GM12878 (cell line): ENCODE data around the gene IRF7. TPM values are rescaled to one million over a fixed set of nuclear protein-coding genes. Genes with fewer than 3 reads are reported as not detected.

Experiments
- ATAC-seq: fragments of 200-7000 bp; cut with Tn5 transposase; 3 replicates; pipeline ENCODE4 v1.9.1; 2020; ENCODE audit warnings: mild to moderate bottlenecking, moderate library complexity
- BruUV-seq: library from RNA; stranded (reverse); fragments of 400-500 nt; replicated peaks from 2 replicates; lab custom pipeline; 2021; lab: Mats Ljungman, UMichigan
- CTCF ChIA-PET: fragments of 300-600 bp; sonication (Branson Sonifier 250); formaldehyde crosslinking; extraction: SDS; loops from one replicate; lab custom pipeline; 2021; ENCODE audit warnings: inconsistent platforms; lab: Yijun Ruan, JAX
- POLR2A ChIA-PET: fragments of 350-600 bp; formaldehyde crosslinking; extraction: SDS; loops from one replicate; lab custom pipeline; 2021; ENCODE audit warnings: inconsistent platforms; lab: Charles Lee
- RAD21 ChIA-PET: fragments of 300-600 bp; sonication (Branson Sonifier 250); formaldehyde crosslinking; loops from one replicate; lab custom pipeline; 2023; ENCODE audit warnings: antibody characterized with exemption; ENCODE audit not compliant: unreplicated experiment; lab: Charles Lee
- SMC1A ChIA-PET: fragments of 300-600 bp; sonication (Branson Sonifier 250); formaldehyde crosslinking; loops from one replicate; lab custom pipeline; 2023; ENCODE audit not compliant: unreplicated experiment, uncharacterized antibody; lab: Charles Lee
- DNase-seq: peaks from one replicate; pipeline ENCODE4 v3.0.0-alpha.2; 2011; ENCODE audit warnings: low read depth, low spot score
- FAIRE-seq: peaks from 3 replicates; lab custom pipeline; 2011; peaks lifted over from hg19 to GRCh38; lab: Jason Lieb, UNC
- H2AFZ ChIP-seq: 2 replicates; pipeline ENCODE4 v1.6.0; 2011; ENCODE audit warnings: low read depth, low read length, control low read depth; ENCODE audit not compliant: control insufficient read depth
- H3K27ac ChIP-seq: 2 replicates; pipeline ENCODE4 v1.5.1; 2011; ENCODE audit warnings: control low read depth; ENCODE audit not compliant: control insufficient read depth, insufficient read depth
- H3K27me3 ChIP-seq, 2 experiments: replicated peaks in 1 of 2; 2 replicates each; pipeline versions ENCODE4 v1.6.0 to v1.6.1; 2011; ENCODE audit warnings: low read length in 1 of 2; ENCODE audit not compliant: control insufficient read depth in 2 of 2, insufficient read depth in 2 of 2
- H3K36me3 ChIP-seq, 2 experiments: 2 replicates each; pipeline ENCODE4 v1.5.1; 2011; ENCODE audit warnings: low read length in 1 of 2; ENCODE audit not compliant: control insufficient read depth in 2 of 2, insufficient read depth in 2 of 2
- H3K4me1 ChIP-seq: 2 replicates; pipeline ENCODE4 v1.6.1; 2011; ENCODE audit warnings: mild to moderate bottlenecking, low read length, moderate library complexity, mixed read lengths; ENCODE audit not compliant: control insufficient read depth, insufficient read depth
- H3K4me2 ChIP-seq: 2 replicates; pipeline ENCODE4 v1.6.0; 2011; ENCODE audit warnings: control low read depth; ENCODE audit not compliant: control insufficient read depth, insufficient read depth
- H3K4me3 ChIP-seq: fragments of 200-600 bp; sonication (generic); 2 replicates; pipeline ENCODE4 v1.5.1; 2016
- H3K79me2 ChIP-seq: 2 replicates; pipeline ENCODE4 v1.6.0; 2011; ENCODE audit warnings: low read length; ENCODE audit not compliant: control insufficient read depth, insufficient read depth
- H3K9ac ChIP-seq: 2 replicates; pipeline ENCODE4 v1.8.0; 2011; ENCODE audit warnings: low read length, control low read depth, mixed read lengths; ENCODE audit not compliant: control insufficient read depth, insufficient read depth
- H3K9me3 ChIP-seq: replicated peaks from 3 replicates; pipeline ENCODE4 v1.5.1; 2011; ENCODE audit warnings: mild to moderate bottlenecking, low read length; ENCODE audit not compliant: control insufficient read depth, insufficient read depth
- H4K20me1 ChIP-seq: 2 replicates; pipeline ENCODE4 v1.6.0; 2011; ENCODE audit not compliant: control insufficient read depth, insufficient read depth
- CREB1 ChIP-seq: IDR thresholded peaks from 2 replicates; pipeline ENCODE4 v1.6.1; 2012; ENCODE audit warnings: low read depth, mild to moderate bottlenecking, inconsistent platforms
- EGR1 ChIP-seq, 2 experiments: IDR thresholded peaks; 1 replicate in 1 of 2; 2 replicates in 1 of 2; pipeline ENCODE4 v1.6.1; 2011 to 2012; ENCODE audit warnings: low read depth in 2 of 2, low read length in 2 of 2, borderline replicate concordance in 1 of 2, mild to moderate bottlenecking in 1 of 2, moderate library complexity in 1 of 2
- EZH2 ChIP-seq: IDR thresholded peaks from 2 replicates; pipeline ENCODE4 v1.6.1; 2012; ENCODE audit warnings: low read depth, mild to moderate bottlenecking, control low read depth, inconsistent platforms, low read length, borderline replicate concordance; ENCODE audit not compliant: control insufficient read depth
- NBN ChIP-seq: fragments of 450-650 bp; IDR thresholded peaks from 2 replicates; pipeline ENCODE4 v1.6.1; 2016
- RFX5 ChIP-seq: IDR thresholded peaks from 2 replicates; pipeline ENCODE4 v1.6.1; 2011; ENCODE audit warnings: low read depth, low read length, improper control_type of control experiment
- SUZ12 ChIP-seq: fragments of 200-600 bp; sonication (generic); IDR thresholded peaks from one replicate; pipeline ENCODE4 v1.6.1; 2018; ENCODE audit warnings: antibody characterized with exemption, mild to moderate bottlenecking; ENCODE audit not compliant: unreplicated experiment
- ZNF24 ChIP-seq: fragments of 450-650 bp; IDR thresholded peaks from 2 replicates; pipeline ENCODE4 v1.6.1; 2017; ENCODE audit warnings: antibody characterized with exemption, mild to moderate bottlenecking
- WGBS: methylation state at CpG from one replicate; pipeline ENCODE4 v1.1.6; 2016; ENCODE audit warnings: low lambda C conversion rate; ENCODE audit not compliant: insufficient replicate concordance, insufficient coverage; ENCODE audit errors: missing lambda C conversion rate; 5-methylcytosine and 5-hydroxymethylcytosine counted together
- in situ Hi-C: fragments of 300-500 bp; cut with MboI; formaldehyde crosslinking; loops from 9 replicates; pipeline ENCODE4 v1.14.3; 2018; ENCODE audit warnings: mixed read lengths
- intact Hi-C: fragments of 100-400 bp; cut with micrococcal nuclease; formaldehyde crosslinking; loops from one replicate; pipeline ENCODE4 v1.14.2; 2022; ENCODE audit not compliant: unreplicated experiment
- polyA plus RNA-seq, 11 experiments: library from polyadenylated mRNA; depleted of rRNA in 4 of 11; unstranded in 6 of 11; stranded (reverse) in 5 of 11; fragments of >200 nt; fragmentation: Nextera tagmentation in 4 of 11; fragmentation: Illumina TruSeq in 1 of 11; extraction: Ambion mirVana in 4 of 11; extraction: Trizol in 1 of 11; gene quantifications; 1 replicate in 1 of 11; 2 replicates in 10 of 11; pipeline versions ENCODE4 v1.2.1 to v1.2.3, GENCODE V29; 2011 to 2016; ENCODE audit warnings: inconsistent platforms in 2 of 11, missing spikeins in 2 of 11, low read depth in 1 of 11
- total RNA-seq, 4 experiments: library from RNA; depleted of rRNA in 3 of 4; stranded (reverse); fragments of >200 nt in 3 of 4; fragmentation: Illumina TruSeq in 1 of 4; extraction: Trizol in 1 of 4; gene quantifications; 2 replicates each; pipeline versions ENCODE4 v1.2.1 to v1.2.3, GENCODE V29; 2013 to 2021

IRF7 gene
- total and polyA plus RNA-seq, 10 of the 15 experiments (the other 5 are each of a cell fraction or from before 2014, with no cell fraction given): 4.4 to 141 (median 67.6) TPM

DNA sequence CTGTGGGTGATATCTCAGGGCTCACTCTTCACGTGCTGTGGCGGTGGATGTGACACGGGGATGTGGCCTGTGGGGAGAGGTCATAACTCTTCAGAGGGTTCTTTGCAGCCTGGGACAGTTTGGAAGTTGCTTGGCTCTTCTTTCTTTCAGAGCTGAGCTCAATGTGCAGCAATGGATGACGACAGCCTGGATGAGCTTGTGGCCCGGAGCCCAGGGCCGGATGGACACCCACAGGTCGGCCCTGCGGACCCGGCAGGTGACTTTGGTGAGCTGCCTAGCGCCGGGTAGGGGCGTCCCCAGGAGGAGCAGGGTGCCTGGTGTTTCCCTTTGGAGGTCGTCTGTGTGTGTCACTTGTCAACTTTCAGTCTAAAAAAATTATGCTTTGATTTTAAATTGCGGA is 34.4 kb downstream of the IRF7 start:
- SMC1A ChIA-PET: no interaction called here
- H3K4me2 ChIP-seq: no peak overlapping the region
- H4K20me1 ChIP-seq: peaks cover 28% of the 10 kb centered on the region
- no peak overlapping the region for H3K27ac ChIP-seq
- no peak for ATAC-seq
- in situ Hi-C loops: no loop called here
- BruUV-seq: no TSS peak
- RAD21 ChIA-PET: no interaction called here
- FAIRE-seq: no peak
- peaks cover 51% of the 10 kb centered on the region for H3K79me2 ChIP-seq
- no peak for DNase-seq
- H2AFZ ChIP-seq: no peak overlapping the region
- peaks cover 12% of the 10 kb centered on the region for H3K4me1 ChIP-seq
- H3K36me3 ChIP-seq: peaks cover 9 to 19% of the 10 kb centered on the region in 2 experiments
- intact Hi-C loops: no loop called here
- no peak for TF ChIP-seq SUZ12
- TF ChIP-seq EZH2: no peak
- TF ChIP-seq ZNF24: no peak
- no peak for TF ChIP-seq RFX5
- no peak for TF ChIP-seq EGR1 (IDR thresholded peaks at IDR 0.05; ENCODE audit: borderline replicate concordance in 1 of 2, low read depth in 2 of 2, low read length in 2 of 2)
- TF ChIP-seq NBN: no peak
- no peak for TF ChIP-seq CREB1
- TF ChIP-seq, all 136 proteins: peak for 0
- no peaks in the 10 kb centered on the region for H3K9me3 ChIP-seq
- no peak overlapping the region for H3K4me3 ChIP-seq
- H3K9ac ChIP-seq: no peak overlapping the region
- ChIA-PET POLR2A (interaction anchor here (0.8 kb wide), 1 partner anchor 123 kb away, joined by 4 read pairs; no protein-coding TSS in a partner anchor), CTCF (interaction anchor here (0.6 kb wide), 1 partner anchor 32 kb away, joined by 3 read pairs; no protein-coding TSS in a partner anchor)
- H3K27me3 ChIP-seq: no peaks in the 10 kb centered on the region
- 98% methylated on average over 14 of the region's 14 CpGs for WGBS
